GM18508 (cell line): ENCODE data around the gene FKBP2.

ENCODE experiments used
- ATAC-seq: cut with Tn5 transposase; IDR thresholded peaks from one replicate; pipeline ENCODE4 v1.9.1; 2021; ENCODE audit warnings: moderate number of reproducible peaks; ENCODE audit not compliant: insufficient read depth, unreplicated experiment

FKBP2 gene

GRCh38 chr11:64218628-64219353 is 22.1 kb upstream of the FKBP2 start:
- no peak for ATAC-seq

- no peak for ATAC-seq
Measured at GRCh38 chr11:64219354-64219684, 21.6 kb upstream of the FKBP2 start.

- no peak for ATAC-seq
Measured at GRCh38 chr11:64219755-64220154, 21.1 kb upstream of the FKBP2 start.

GRCh38 chr11:64220271-64220670 is 20.6 kb upstream of the FKBP2 start:
- ATAC-seq, result no peak

- ATAC-seq, result no peak
Measured at GRCh38 chr11:64220798-64221197, 20.1 kb upstream of the FKBP2 start.

GRCh38 chr11:64222651-64223000 is 18.3 kb upstream of the FKBP2 start:
- ATAC-seq, result no peak

- no peak for ATAC-seq
Measured at GRCh38 chr11:64223001-64223651, 17.8 kb upstream of the FKBP2 start.

- ATAC-seq, result no peak
Measured at GRCh38 chr11:64224151-64224890, 16.6 kb upstream of the FKBP2 start.

GRCh38 chr11:64224891-64225607 is 15.8 kb upstream of the FKBP2 start:
- ATAC-seq, result no peak

GRCh38 chr11:64225608-64226506 is 15.0 kb upstream of the FKBP2 start, which contains the start of the genes NUDT22 and TRPT1:
Gene NUDT22 (plus strand): TSS chr11:64226274. CDS start chr11:64226653, 379 bp downstream.
Gene TRPT1 (minus strand): TSS chr11:64226186. CDS start chr11:64225860, 326 bp downstream.
- no peak for ATAC-seq

- ATAC-seq, result no peak
Measured at GRCh38 chr11:64226507-64227051, 14.3 kb upstream of the FKBP2 start.

- no peak for ATAC-seq
Measured at GRCh38 chr11:64227405-64227956, 13.4 kb upstream of the FKBP2 start.

GRCh38 chr11:64229090-64229743 is 11.7 kb upstream of the FKBP2 start:
- no peak for ATAC-seq

- ATAC-seq, result no peak
Measured at GRCh38 chr11:64229744-64230170, 11.1 kb upstream of the FKBP2 start.

GRCh38 chr11:64230171-64230984 is 10.5 kb upstream of the FKBP2 start, which contains the start of gene DNAJC4:
Gene DNAJC4 (plus strand): TSS chr11:64230548. CDS start chr11:64230855, 307 bp downstream.
- no peak for ATAC-seq

- no peak for ATAC-seq
Measured at GRCh38 chr11:64230985-64231365, 9.9 kb upstream of the FKBP2 start.

- ATAC-seq, result no peak
Measured at GRCh38 chr11:64231546-64231945, 9.3 kb upstream of the FKBP2 start.
